Endometrial microvascular endothelial cells (primary cell): ENCODE measurements around the gene PTCSC3. TPM values are rescaled to one million over a fixed set of nuclear protein-coding genes. Genes with fewer than 3 reads are reported as not detected.

Source experiments
- in situ Hi-C: cut with HindIII; loops from 2 replicates; pipeline ENCODE4 v1.10.0; 2017; ENCODE audit warnings: low sequenced_read_pairs, low pct_unique_long_range_greater_than_20kb; ENCODE audit errors: inconsistent ontology term
- total RNA-seq: library from RNA; depleted of rRNA; stranded (reverse); fragments of >200 nt; gene quantifications from one replicate; pipeline ENCODE4 v1.2.3, GENCODE V29; 2015; ENCODE audit errors: inconsistent ontology term

The PTCSC3 gene
- total RNA-seq, 1 donor from 2014 or later = not detected

- in situ Hi-C loops = no loop called here
Observed at GRCh38 chr14:36096090-36096489, 80.4 kb downstream of the PTCSC3 start.

GRCh38 chr14:36094963-36095362, 81.6 kb downstream of the PTCSC3 start:
- in situ Hi-C loops = no loop called here

DNA sequence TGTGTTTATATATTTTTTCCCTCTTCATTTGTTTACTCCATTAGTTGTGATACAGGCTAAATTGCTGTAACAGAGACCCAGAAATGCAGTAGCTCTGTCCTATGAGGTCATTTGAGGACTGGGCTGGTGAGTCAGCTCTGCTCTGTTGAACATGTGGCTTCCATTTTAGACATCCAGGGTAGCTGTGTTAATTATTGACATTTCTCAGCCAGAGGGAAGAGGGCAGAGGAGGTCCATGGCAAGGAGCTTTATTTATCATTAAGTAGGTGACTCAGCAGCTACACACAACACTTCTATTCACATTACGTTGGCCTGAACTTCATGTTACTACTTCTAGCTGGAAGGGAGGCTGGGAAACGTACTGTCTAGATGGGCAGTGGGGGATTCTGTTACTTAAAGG, 85.4 kb downstream of the PTCSC3 start:
- in situ Hi-C loops = no loop called here

- in situ Hi-C loops = no loop called here
Observed at GRCh38 chr14:36087411-36087810, 89.1 kb downstream of the PTCSC3 start.

GRCh38 chr14:36086629-36087395, 89.7 kb downstream of the PTCSC3 start:
- in situ Hi-C loops = no loop called here

DNA sequence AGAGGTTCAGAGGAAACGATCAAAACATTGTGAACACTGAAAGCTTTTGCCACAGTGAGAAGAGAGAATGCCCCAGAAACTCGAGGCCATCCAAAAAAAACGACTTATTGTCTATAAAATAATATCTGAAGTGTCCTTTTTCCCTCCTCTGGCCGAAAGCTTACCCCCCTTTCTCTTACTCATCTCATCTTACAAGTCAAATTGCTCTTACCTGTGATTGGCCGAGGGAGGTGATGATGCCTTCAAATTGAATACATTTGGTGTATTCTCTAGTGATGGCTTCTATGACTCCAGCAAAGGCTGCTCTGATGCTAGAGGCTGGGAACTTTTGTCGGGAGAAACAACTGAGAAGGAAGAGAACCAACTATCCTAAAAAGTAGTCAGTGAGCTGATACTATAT, 90.7 kb downstream of the PTCSC3 start:
- in situ Hi-C loops = no loop called here

Other genes starting within 250 kb of the PTCSC3 start
- gene MBIP, start 143.9 kb upstream of the PTCSC3 start, total RNA-seq = 6.7 TPM